Measurements from ENCODE around the gene FOXC2.

The FOXC2 gene

DNA sequence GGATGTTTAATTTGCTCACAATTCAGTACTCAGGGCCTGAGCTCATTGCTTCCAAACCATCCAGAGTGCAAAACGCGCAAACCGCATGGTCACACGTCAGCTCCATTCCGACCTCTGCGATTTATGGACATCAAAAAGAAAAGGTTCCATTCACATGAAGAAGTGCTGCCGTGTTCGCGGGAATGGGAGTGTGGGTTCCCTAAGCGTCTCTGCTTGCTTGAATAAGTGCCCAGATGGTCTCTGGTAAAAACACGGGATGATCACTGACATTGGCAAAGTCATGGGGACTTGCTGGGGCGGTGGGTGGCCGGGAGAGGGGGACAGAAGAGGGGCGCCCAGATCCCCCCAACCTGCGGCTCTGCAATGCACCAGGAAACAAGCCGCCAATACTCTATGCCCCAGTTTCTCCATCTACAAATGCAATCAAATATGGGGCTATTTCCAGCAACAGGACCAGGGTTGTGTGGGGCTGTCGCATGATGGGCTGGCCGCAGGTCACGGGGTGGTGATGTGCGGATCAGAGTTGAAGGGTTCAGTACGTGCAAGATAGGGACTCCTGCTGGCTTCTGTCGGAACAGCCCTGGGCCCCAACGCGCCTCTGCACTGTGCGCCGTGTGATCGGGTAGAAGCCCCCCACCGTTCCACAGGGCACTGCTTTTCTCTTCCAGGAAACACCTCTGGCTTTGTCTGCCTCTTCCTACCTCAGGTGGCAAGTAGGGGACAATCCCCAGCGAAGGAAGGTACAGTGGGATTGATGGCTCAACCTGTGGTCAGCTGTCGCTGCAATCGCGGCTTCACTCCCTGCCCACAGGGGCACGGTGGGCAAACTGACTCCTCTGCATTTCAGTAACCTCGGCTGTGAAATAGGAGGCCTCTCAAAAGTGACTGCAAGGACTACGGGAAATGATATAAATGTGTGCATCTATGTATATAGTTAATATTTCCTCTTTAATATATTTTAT is 45.1 kb upstream of the FOXC2 start:
- no peak overlapping the region for H3K4me3 ChIP-seq (ENCODE audit: low read depth, low read length)
- TF ChIP-seq, protein P1, sequence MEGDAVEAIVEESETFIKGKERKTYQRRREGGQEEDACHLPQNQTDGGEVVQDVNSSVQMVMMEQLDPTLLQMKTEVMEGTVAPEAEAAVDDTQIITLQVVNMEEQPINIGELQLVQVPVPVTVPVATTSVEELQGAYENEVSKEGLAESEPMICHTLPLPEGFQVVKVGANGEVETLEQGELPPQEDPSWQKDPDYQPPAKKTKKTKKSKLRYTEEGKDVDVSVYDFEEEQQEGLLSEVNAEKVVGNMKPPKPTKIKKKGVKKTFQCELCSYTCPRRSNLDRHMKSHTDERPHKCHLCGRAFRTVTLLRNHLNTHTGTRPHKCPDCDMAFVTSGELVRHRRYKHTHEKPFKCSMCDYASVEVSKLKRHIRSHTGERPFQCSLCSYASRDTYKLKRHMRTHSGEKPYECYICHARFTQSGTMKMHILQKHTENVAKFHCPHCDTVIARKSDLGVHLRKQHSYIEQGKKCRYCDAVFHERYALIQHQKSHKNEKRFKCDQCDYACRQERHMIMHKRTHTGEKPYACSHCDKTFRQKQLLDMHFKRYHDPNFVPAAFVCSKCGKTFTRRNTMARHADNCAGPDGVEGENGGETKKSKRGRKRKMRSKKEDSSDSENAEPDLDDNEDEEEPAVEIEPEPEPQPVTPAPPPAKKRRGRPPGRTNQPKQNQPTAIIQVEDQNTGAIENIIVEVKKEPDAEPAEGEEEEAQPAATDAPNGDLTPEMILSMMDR (IDR thresholded peaks at IDR 0.05; ENCODE audit: borderline replicate concordance, insufficient read depth, low read depth, low read length): no peak

DNA sequence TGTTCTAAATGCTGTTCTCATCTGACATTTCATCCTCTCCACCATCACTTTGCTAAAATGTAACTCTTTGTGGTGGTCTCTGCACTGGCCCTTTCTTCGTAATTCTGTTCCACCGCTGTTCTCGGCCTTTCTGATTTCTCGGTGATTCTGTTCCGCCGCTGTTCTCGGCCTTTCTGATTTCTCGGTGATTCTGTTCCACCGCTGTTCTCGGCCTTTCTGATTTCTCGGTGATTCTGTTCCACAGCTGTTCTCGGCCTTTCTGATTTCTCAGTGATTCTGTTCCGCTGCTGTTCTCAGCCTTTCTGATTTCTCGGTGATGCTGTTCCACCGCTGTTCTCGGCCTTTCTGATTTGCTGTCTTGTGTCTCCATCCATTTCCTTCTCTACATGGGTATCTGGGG is 44.0 kb upstream of the FOXC2 start:
- TF ChIP-seq, protein P1 (IDR thresholded peaks at IDR 0.05; ENCODE audit: borderline replicate concordance, insufficient read depth, low read depth, low read length): no peak

DNA sequence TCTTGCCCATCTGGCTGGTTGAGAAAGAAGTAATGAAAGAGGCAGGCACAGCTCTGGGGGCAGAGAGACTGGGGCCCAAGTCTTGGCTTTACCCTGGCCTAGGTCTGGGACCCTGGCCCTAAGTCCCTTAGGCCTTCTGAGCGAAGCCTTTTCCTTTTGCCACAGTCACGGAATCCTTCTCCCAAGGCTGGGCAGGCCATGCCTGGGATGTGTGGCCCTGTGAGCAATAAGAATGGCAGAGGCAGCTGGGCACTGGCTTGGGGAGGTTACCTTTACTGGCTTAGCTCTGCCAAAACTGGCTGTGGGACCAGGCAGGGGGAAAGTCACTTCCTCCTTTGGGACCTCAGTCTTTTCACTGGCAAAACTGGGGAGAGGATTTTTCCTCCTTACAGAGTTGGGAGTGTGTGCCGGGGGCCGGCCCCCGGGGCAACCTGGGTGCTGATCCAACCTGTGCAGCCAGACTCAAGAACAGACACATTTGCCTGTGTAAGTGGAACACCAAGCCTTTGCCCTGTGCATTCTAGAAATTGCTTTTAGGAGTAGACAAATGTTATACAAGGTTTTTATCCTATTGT is 43.4 kb upstream of the FOXC2 start:
- TF ChIP-seq, protein P1 (IDR thresholded peaks at IDR 0.05; ENCODE audit: borderline replicate concordance, insufficient read depth, low read depth, low read length): no peak
- no peak overlapping the region for H3K4me3 ChIP-seq (ENCODE audit: low read depth, low read length)

More for the DNA sequence above, 44.0 kb upstream of the FOXC2 start:
- no peak overlapping the region for H3K4me3 ChIP-seq (ENCODE audit: low read depth, low read length)

DNA sequence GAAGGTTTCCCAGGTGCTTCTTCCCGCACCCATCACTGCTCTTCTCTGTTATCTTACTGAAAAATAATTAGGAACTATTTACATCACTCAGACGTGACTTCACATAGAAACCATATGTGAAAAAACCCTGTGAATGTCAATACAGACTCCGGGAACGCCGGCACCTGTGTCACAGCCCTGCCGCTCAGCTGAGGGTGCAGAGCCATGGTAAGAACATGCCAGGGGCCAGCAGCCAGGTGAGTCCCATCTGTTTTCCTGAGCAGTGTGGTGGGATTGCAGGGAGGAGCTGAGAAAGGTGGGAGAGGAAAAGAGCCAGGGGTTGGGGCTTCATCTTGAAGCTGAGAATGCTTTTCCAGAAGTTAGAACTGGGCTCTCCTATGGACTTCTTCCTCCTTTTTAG is 42.6 kb upstream of the FOXC2 start:
- TF ChIP-seq, protein P1 (IDR thresholded peaks at IDR 0.05; ENCODE audit: borderline replicate concordance, insufficient read depth, low read depth, low read length): no peak
- no peak overlapping the region for H3K4me3 ChIP-seq (ENCODE audit: low read depth, low read length)

DNA sequence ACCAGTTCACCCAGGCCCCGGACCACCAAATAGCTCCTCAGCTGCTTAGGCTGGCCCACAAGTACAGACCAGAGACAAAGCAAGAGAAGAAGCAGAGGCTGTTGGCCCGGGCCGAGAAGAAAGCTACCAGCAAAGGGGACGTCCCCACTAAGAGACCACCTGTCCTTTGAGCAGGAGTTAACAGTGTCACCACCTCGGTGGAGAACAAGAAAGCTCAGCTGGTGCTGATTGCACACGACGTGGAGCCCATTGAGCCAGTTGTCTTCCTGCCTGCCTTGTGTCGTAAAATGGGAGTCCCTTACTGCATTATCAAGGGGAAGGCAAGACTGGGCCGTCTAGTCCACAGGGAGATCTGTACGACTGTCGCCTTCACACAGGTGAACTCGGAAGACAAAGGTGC is 40.9 kb upstream of the FOXC2 start:
- H3K4me3 ChIP-seq (ENCODE audit: low read depth, low read length): no peak overlapping the region
- TF ChIP-seq, protein P1 (IDR thresholded peaks at IDR 0.05; ENCODE audit: borderline replicate concordance, insufficient read depth, low read depth, low read length): no peak

DNA sequence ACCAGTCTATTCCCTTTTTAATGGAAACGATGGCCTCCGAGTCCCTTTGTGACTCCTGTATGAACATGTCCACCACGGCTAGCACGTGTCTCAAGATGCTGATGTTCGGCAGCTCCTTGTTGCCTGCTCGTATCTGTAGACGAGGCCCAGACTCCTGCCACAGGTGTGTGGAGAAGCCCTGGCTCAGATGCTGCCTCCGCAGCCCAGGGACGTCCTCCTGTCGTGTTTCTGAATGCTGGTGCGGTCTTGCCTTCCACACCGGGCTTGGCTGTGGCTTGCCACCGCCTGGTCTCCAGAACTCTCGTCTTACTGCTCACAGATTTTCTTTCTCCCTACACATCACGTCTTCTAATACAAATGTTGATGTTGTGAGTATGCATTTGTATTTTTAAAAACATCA is 39.3 kb upstream of the FOXC2 start:
- H3K4me3 ChIP-seq (ENCODE audit: low read depth, low read length): no peak overlapping the region
- TF ChIP-seq, protein P1 (IDR thresholded peaks at IDR 0.05; ENCODE audit: borderline replicate concordance, insufficient read depth, low read depth, low read length): no peak
